Mammary microvascular endothelial cell (primary cell): ENCODE data around the gene ZNF670. TPM values are rescaled to one million over a fixed set of nuclear protein-coding genes. Genes with fewer than 3 reads are reported as not detected.

Experiments used
- total RNA-seq: library from RNA; depleted of rRNA; stranded (reverse); fragments of >200 nt; gene quantifications from 2 replicates; pipeline ENCODE4 v1.2.3, GENCODE V29; 2015

The ZNF670 gene
- total RNA-seq = 3.1 and 6.1 TPM in 2 replicates

GRCh38 chr1:247078258-247079140, at the start of gene ZNF670:
TSS of gene ZNF670 (minus strand) at chr1:247078811. CDS start at chr1:247078596, 215 bp downstream.

DNA sequence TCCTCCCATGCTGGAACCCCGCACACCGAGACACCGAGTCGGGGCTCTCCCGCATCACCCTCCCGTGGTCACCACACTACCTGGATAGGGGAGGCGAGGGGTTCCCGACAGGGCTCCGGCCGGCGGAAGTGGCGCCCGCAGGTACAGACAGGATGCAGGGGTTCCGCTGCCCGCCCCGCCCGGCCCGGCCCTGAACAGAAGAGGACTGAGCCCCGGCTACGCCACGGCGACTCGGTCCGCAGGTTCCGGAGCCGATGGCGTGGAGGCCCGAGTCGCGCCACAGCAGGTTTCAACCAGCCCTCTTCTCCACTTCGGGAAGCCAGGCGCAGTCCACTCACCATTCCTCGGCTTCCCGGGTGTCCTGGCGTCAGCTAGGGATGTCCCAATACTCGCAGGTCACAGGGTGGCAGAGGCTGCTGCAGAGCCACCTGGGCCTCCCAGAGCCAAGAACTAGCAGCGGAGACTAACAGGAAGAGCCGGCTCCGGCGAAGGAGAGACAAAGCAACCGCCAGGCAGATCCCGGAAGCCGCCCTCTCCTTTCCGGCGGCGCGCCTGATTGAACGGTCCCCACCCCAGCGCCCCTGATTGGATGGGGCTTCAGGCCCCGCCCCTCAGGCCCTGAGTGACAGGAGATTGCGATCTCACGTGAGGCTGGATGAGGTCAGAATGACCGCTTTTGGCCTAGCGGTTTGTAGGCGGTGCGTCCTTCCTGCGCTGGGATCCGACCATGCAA, 25.4 kb upstream of the ZNF670 start, which contains the start of gene ZNF669:
ZNF669 (minus strand) TSS at position 498 of the 733 bp plus-strand sequence; CDS start at position 341, 157 bp downstream.

Other genes with a start within 250 kb of the ZNF670 start
- 17.7 and 17.9 TPM in 2 replicates for gene AHCTF1, start 146.9 kb downstream of the ZNF670 start, total RNA-seq
- gene ZNF695, start 70.8 kb downstream of the ZNF670 start, total RNA-seq = 2.0 and 4.4 TPM in 2 replicates
- gene ZNF669, start 25.5 kb upstream of the ZNF670 start, total RNA-seq = 5.9 and 7.1 TPM in 2 replicates
- 11.6 and 18.6 TPM in 2 replicates for gene ZNF124, start 93.2 kb upstream of the ZNF670 start, total RNA-seq
- not detected in 2 replicates for gene VN1R5, start 177.3 kb upstream of the ZNF670 start, total RNA-seq